CD14-positive monocyte (primary cell): ENCODE results near the gene CFAP410. TPM values are rescaled to one million over a fixed set of nuclear protein-coding genes. Genes with fewer than 3 reads are reported as not detected.
A peak's percentile ranks its signal among the peaks of the same experiment; 100 is the strongest.

Experiments
- DNase-seq, 3 donors: peaks; one replicate each; pipeline ENCODE4 v3.0.0-alpha.2; 2011 to 2022
- H2AFZ ChIP-seq: 2 replicates; pipeline ENCODE4 v1.6.0; 2012; ENCODE audit warnings: mild to moderate bottlenecking, low read depth, low read length, inconsistent platforms; ENCODE audit not compliant: insufficient read depth, poor library complexity, severe bottlenecking
- H3K27ac ChIP-seq, 2 donors: 1 replicate in 1 of 2; 2 replicates in 1 of 2; pipeline ENCODE4 v1.5.1; 2012 to 2013; ENCODE audit warnings: low read length in 2 of 2, control low read depth in 1 of 2, inconsistent platforms in 1 of 2, low read depth in 1 of 2, mild to moderate bottlenecking in 1 of 2
- H3K27me3 ChIP-seq, 2 donors: one replicate each; pipeline versions ENCODE4 v1.6.0 to v1.6.1; 2011 to 2013; ENCODE audit warnings: low read length in 2 of 2; ENCODE audit not compliant: control insufficient read depth in 2 of 2, insufficient read depth in 2 of 2
- H3K36me3 ChIP-seq, 2 donors: replicated peaks in 1 of 2; 1 replicate in 1 of 2; 2 replicates in 1 of 2; pipeline versions ENCODE4 v1.5.1 to v1.6.1; 2012 to 2013; ENCODE audit warnings: low read length in 2 of 2, control low read depth in 1 of 2, inconsistent platforms in 1 of 2, mild to moderate bottlenecking in 1 of 2; ENCODE audit not compliant: insufficient read depth in 2 of 2, control insufficient read depth in 1 of 2
- H3K4me1 ChIP-seq, 2 donors: 1 replicate in 1 of 2; 2 replicates in 1 of 2; pipeline versions ENCODE4 v1.5.1 to v1.6.1; 2012 to 2013; ENCODE audit warnings: low read length in 2 of 2, control low read depth in 1 of 2, inconsistent platforms in 1 of 2, mild to moderate bottlenecking in 1 of 2, moderate library complexity in 1 of 2; ENCODE audit not compliant: insufficient read depth in 2 of 2, control insufficient read depth in 1 of 2
- H3K4me2 ChIP-seq: replicated peaks from 2 replicates; pipeline ENCODE3; 2012; ENCODE audit warnings: low read length, moderate library complexity, mild to moderate bottlenecking; ENCODE audit not compliant: poor library complexity, severe bottlenecking; ENCODE audit errors: extremely low read depth
- H3K4me3 ChIP-seq, 3 experiments: fragments of 200-600 bp in 1 of 3; sonication (generic) in 1 of 3; replicated peaks in 1 of 3; 1 replicate in 2 of 3; 2 replicates in 1 of 3; pipeline ENCODE4 v1.5.1; 2011 to 2013; ENCODE audit warnings: low read length in 3 of 3, mild to moderate bottlenecking in 3 of 3, control low read depth in 2 of 3, low read depth in 2 of 3, inconsistent platforms in 1 of 3, moderate library complexity in 1 of 3
- H3K79me2 ChIP-seq: 2 replicates; pipeline ENCODE4 v1.6.0; 2012; ENCODE audit warnings: mild to moderate bottlenecking, control low read depth, inconsistent platforms, low read length, moderate library complexity; ENCODE audit not compliant: insufficient read depth
- H3K9ac ChIP-seq: 2 replicates; pipeline ENCODE4 v1.6.0; 2017; ENCODE audit warnings: low read length, mild to moderate bottlenecking; ENCODE audit not compliant: insufficient read depth, poor library complexity, severe bottlenecking
- H3K9me3 ChIP-seq, 2 donors: replicated peaks in 1 of 2; 1 replicate in 1 of 2; 2 replicates in 1 of 2; pipeline versions ENCODE4 v1.5.1 to v1.6.1; 2012 to 2013; ENCODE audit warnings: low read length in 2 of 2, control low read depth in 1 of 2; ENCODE audit not compliant: control insufficient read depth in 1 of 2, insufficient read depth in 1 of 2
- H4K20me1 ChIP-seq: 2 replicates; pipeline ENCODE4 v1.6.0; 2012; ENCODE audit warnings: mild to moderate bottlenecking, low read length, control low read depth, moderate library complexity; ENCODE audit not compliant: insufficient read depth
- H3K27ac Mint-ChIP-seq, 7 donors: one replicate each; pipeline ENCODE4 v1.8.0; 2020; ENCODE audit warnings: mild to moderate bottlenecking in 7 of 7, mixed read lengths in 7 of 7, moderate library complexity in 6 of 7, inconsistent platforms in 2 of 7
- H3K27me3 Mint-ChIP-seq, 3 donors: one replicate each; pipeline ENCODE4 v1.8.0; 2021 to 2022; ENCODE audit warnings: low read depth in 3 of 3, mild to moderate bottlenecking in 3 of 3, mixed read lengths in 3 of 3, moderate library complexity in 3 of 3, inconsistent platforms in 1 of 3
- H3K36me3 Mint-ChIP-seq, 2 donors: one replicate each; pipeline ENCODE4 v1.8.0; 2020; ENCODE audit warnings: mixed read lengths in 2 of 2, inconsistent platforms in 1 of 2, mild to moderate bottlenecking in 1 of 2
- H3K4me1 Mint-ChIP-seq: one replicate; pipeline ENCODE4 v1.8.0; 2020; ENCODE audit warnings: mild to moderate bottlenecking, mixed read lengths
- H3K4me3 Mint-ChIP-seq, 2 donors: one replicate each; pipeline ENCODE4 v1.8.0; 2020; ENCODE audit warnings: mild to moderate bottlenecking in 2 of 2, mixed read lengths in 2 of 2, moderate library complexity in 1 of 2
- H3K9me3 Mint-ChIP-seq, 7 donors: one replicate each; pipeline ENCODE4 v1.8.0; 2020 to 2022; ENCODE audit warnings: mixed read lengths in 7 of 7, mild to moderate bottlenecking in 6 of 7, moderate library complexity in 6 of 7, inconsistent platforms in 2 of 7
- WGBS: methylation state at CpG from one replicate; pipeline ENCODE4 v1.1.5; 2013; ENCODE audit warnings: missing lambda C conversion rate; ENCODE audit not compliant: insufficient coverage; 5-methylcytosine and 5-hydroxymethylcytosine counted together
- intact Hi-C, 2 donors: fragments of 100-400 bp; cut with micrococcal nuclease; formaldehyde crosslinking; loops; one replicate each; pipeline versions ENCODE4 v1.15.0 to v1.15.1; 2023
- polyA plus RNA-seq, 3 donors: library from polyadenylated mRNA; depleted of rRNA in 1 of 3; unstranded in 2 of 3; stranded (reverse) in 1 of 3; fragments of 300-500 nt in 2 of 3; fragments of >200 nt in 1 of 3; fragmentation: Illumina TruSeq in 2 of 3; gene quantifications; 1 replicate in 2 of 3; 2 replicates in 1 of 3; pipeline ENCODE4 v1.2.3, GENCODE V29; 2012 to 2021
- TF ChIP-seq, protein P1 (sequence below): fragments of 200-600 bp; IDR thresholded peaks from one replicate; pipeline ENCODE4 v1.8.0; 2022; ENCODE audit warnings: antibody characterized with exemption, mild to moderate bottlenecking

The CFAP410 gene
- polyA plus RNA-seq, 3 donors, result 14.8 to 23.5 (median 17.3) TPM

DNA sequence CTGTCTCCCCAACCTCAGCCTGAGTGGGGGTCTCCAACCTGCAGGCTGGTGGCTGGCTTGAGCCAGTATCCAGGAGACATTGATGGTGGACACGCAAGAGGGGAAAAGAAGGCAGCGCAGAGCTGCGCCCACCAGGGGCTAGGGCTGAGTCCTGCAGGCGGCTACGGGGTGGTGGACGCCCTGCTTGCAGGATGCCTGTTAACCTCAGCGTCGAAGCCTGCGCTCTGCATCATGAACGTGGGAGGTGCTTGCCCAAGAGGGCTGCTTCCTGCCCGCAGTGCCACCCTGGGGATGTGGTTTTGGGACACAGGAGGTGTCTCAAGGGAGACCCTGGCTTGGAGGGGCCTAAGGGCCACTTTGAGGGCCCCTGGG, 11.6 kb downstream of the CFAP410 start:
- H3K79me2 ChIP-seq, result no peaks in the 10 kb centered on the region
- H3K4me2 ChIP-seq, result no peak overlapping the region
- Mint-ChIP-seq H3K27ac (peak overlapping the region in 1 of 7 donors; percentile 26), H3K4me1 (no peaks in the 10 kb centered on the region), H3K27me3 (no peaks in the 10 kb centered on the region), H3K36me3 (peaks cover 25 to 46% of the 10 kb centered on the region in 2 donors), H3K9me3 (no peaks in the 10 kb centered on the region), H3K4me3 (no peak overlapping the region)
- H3K9ac ChIP-seq, result no peak overlapping the region
- DNase-seq, result no peak
- H3K36me3 ChIP-seq, result peaks cover 45 to 52% of the 10 kb centered on the region in 2 donors
- no peak overlapping the region for H3K27ac ChIP-seq
- H3K4me3 ChIP-seq, result no peak overlapping the region
- H3K9me3 ChIP-seq, result no peaks in the 10 kb centered on the region
- TF ChIP-seq, protein P1, sequence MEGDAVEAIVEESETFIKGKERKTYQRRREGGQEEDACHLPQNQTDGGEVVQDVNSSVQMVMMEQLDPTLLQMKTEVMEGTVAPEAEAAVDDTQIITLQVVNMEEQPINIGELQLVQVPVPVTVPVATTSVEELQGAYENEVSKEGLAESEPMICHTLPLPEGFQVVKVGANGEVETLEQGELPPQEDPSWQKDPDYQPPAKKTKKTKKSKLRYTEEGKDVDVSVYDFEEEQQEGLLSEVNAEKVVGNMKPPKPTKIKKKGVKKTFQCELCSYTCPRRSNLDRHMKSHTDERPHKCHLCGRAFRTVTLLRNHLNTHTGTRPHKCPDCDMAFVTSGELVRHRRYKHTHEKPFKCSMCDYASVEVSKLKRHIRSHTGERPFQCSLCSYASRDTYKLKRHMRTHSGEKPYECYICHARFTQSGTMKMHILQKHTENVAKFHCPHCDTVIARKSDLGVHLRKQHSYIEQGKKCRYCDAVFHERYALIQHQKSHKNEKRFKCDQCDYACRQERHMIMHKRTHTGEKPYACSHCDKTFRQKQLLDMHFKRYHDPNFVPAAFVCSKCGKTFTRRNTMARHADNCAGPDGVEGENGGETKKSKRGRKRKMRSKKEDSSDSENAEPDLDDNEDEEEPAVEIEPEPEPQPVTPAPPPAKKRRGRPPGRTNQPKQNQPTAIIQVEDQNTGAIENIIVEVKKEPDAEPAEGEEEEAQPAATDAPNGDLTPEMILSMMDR, result no peak
- H2AFZ ChIP-seq, result no peak overlapping the region
- intact Hi-C loops, result no loop called here
- no peaks in the 10 kb centered on the region for H3K4me1 ChIP-seq
- peaks cover 13% of the 10 kb centered on the region for H4K20me1 ChIP-seq
- 59% methylated on average over 6 of the region's 11 CpGs for WGBS
- no peaks in the 10 kb centered on the region for H3K27me3 ChIP-seq

DNA sequence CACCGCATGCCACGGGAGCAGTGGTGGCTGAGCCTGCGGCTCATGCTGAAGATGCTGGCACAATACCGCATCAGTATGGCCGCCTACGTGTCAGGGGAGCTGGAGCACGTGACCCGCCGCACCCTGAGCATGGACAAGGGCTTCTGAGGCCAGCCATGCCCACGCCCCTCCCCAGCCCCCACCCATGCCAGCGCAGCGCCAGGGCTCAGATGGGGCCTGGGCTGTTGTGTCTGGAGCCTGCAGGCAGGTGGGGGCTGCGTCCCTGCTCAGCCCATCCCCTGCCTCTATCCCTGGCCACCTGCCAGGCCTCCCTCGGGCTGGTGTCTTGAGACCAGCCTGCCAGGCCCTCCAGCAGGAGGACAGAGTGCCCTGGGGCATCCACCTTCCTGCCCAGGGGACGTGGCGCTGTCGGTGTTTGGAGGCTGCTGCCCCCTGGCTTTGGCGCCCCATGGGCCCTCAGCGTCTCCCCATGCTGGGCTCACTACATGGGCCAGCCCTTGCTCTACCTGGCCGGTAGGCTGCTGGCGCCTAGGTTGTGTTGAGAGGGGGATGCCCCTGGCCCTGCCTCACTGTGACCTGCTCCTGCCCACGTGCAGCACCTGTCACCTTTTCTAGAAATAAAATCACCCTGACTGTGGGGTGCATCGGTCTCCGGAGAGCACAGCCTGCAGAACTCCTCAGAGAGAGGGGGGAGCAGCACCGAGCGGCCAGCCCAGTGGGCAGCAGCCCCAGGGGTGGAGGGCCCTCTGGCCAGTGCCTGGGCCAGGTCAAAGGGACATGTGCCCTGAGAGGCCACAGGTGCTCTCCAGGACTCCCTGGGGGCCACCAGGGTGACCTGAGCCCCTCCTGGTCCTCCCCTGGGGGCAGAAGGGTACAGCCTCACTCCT, 12.2 kb downstream of the CFAP410 start:
- Histone ChIP-seq H3K4me2 (no peak overlapping the region), H3K36me3 (peaks cover 51 to 54% of the 10 kb centered on the region in 2 donors), H3K4me1 (no peaks in the 10 kb centered on the region), H3K79me2 (no peaks in the 10 kb centered on the region), H3K27ac (no peak overlapping the region), H3K9ac (no peak overlapping the region), H4K20me1 (peaks cover 13% of the 10 kb centered on the region), H3K9me3 (no peaks in the 10 kb centered on the region), H3K27me3 (no peaks in the 10 kb centered on the region), H3K4me3 (no peak overlapping the region), H2AFZ (no peak overlapping the region)
- Mint-ChIP-seq H3K4me1 (no peaks in the 10 kb centered on the region), H3K36me3 (peaks cover 23 to 49% of the 10 kb centered on the region in 2 donors), H3K27me3 (no peaks in the 10 kb centered on the region), H3K4me3 (no peak overlapping the region), H3K27ac (peak overlapping the region in 2 of 7 donors; percentile 26 to 57), H3K9me3 (no peaks in the 10 kb centered on the region)
- intact Hi-C loops, result no loop called here
- TF ChIP-seq, protein P1, result no peak
- 96% methylated on average over 20 of the region's 26 CpGs for WGBS
- DNase-seq, result no peak
